DMS53 (cell line): ENCODE data around the gene NECTIN4.
"Not testable (repeated sequence)": the region's sequence is repeated elsewhere in the genome, so short reads cannot be mapped to it uniquely, and the experiment has no call there.

Experiments used
- DNase-seq: peaks from one replicate; lab custom pipeline; 2025; lab: John Stamatoyannopoulos, UW

NECTIN4 gene

DNA sequence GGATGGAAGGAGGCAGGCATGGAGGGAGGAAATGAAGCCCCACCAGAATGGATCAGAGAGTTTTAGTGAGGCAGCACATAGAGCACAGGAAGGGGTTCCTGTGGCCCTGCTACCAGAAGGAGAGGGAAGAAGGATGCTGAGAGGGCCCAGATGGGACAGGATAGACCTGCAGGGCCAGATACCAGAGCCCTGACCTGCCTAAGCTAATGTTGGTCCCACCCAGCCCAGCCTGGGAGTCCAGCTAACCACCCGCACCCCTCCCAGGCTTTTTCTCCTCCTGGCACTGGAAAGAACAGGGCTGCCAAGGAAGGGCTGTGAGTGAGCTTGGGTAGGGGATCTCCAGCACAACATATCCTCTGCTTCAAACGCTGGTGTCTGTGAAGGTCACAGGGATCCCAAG lies 6.9 kb downstream of the NECTIN4 start:
- no peak for DNase-seq

- DNase-seq: no peak
Measured at GRCh38 chr1:161081519-161081918, 7.8 kb downstream of the NECTIN4 start.

DNA sequence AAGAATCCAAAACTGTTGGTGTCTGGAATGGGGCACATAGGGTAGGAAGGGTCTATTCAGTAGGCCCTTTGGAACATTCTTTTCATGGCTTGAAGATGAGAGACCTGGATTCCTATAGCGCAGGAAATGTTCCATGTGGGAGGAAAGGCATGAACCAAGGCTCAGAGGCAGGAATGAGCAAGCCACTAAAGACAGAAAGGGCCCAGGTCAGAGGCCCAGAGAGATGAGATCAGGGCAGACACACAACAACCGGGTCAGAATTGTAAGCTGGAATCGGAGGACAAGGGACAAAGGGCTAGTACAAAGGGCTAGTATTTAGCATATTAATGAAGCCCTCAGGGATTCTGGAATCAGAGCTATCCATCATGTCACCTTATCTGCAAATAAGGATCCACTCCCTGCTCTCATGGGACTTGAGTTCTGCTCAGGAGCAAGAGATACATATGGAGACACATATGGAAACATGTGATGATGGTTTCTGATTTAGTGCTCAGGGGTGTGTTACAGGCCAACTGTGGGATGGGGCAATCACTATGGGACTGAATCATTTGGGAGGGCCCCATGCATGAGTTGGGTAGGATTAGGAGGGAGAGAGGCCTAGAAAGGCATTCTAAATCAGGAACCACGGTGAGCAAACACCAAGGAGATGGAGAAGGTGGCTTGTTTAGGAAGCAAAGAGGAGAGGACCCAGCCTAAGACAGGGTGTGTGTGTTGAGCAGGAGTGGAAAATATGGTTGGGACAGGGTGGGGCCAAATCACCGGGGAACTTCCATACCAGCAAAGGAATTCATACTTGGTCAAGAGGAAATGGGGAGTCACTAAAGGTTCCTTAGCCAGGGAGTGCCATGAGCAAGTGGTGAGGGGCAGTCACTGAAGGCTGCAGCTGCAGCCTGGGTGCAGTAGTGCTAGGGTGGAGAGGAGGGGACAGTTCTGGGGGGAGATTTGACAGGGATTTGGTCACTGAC lies 8.6 kb downstream of the NECTIN4 start:
- DNase-seq: no peak

DNA sequence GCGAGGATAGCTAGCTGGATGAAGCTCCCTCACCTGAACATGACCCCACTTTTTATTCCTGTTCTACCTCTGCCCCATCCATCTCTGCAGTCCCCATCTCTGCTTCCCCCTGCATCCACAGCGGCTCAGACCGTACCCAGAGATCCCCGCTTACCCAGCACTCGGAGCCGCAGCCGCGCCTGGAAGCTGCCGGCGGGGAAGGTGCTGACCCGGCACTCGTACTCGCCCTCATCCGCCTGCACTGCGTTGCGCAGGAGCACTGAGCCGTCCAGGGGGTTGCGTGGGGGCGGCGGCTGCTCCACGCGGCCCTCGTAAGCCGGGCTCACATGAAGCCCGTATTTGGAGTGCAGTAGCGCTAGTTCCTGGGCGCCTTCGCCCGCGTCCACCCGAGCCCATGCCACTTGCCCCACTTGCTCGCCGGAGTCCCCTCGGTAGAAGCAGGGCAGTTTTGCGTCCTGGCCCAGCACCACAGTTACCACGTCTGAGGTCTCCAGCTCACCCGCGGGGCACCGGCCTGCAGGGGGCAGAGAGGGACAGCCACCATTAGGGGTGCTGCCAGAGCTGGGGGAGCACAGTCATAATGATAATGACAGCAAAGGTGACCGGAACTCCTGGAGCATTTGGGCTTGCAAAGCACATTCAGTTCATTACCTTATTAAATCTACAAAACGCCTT lies 9.8 kb downstream of the NECTIN4 start:
- no peak for DNase-seq

- DNase-seq: no peak
Measured at GRCh38 chr1:161077426-161077825, 11.9 kb downstream of the NECTIN4 start.

DNA sequence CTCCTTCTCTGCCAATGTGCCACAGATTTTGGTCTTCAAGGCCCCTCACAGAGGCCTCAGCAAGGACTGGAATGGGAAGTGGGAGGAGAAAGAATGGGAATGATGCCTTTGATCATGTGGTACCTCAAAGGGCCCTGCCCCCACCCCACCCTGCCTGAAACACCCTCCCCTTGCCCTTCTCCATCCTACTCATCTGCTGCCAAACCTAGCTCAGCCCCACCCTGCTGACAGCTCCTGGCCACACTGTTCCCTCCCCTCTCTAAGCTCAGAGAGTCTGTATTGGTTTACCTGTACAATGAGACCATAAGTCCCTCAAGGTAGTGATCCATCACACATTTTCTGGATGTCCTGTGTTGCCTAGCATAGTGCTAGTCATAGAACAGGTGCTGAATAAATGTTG lies 12.9 kb downstream of the NECTIN4 start:
- no peak for DNase-seq

DNA sequence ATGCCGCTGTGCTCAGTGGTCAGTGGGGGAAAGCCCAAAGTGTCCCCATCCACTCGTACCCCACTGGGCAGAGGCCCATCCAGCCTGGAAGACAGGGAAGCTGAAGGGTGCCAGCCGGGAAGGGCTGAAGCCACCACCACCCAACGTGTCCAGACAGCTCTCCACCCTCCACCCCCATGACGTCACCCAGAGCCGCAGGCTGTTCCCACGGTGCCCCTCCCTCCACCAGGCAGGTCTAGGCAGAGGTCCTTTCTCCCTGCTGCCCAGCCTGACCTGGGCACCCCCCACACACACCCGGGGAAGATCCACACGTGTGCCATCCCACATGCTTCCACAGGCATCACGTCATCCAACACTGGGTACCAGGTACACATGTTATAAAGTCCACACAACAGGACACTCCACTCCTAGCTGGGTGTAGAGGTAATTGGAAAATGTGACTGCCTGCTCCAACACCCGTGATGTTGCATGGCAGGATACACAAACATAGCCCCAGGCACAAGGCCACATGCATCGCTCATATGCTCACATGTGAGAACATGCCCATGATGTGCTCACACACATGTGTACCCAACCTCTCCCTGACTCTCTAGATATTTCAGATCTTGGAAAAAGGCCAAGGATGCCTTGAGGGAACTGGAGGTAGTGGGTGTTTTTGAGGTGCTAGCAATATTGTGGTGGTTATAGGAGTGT lies 14.5 kb downstream of the NECTIN4 start:
- no peak for DNase-seq

- peak; percentile 25 for DNase-seq
Measured at GRCh38 chr1:161073474-161074121, 15.8 kb downstream of the NECTIN4 start.

- DNase-seq: no peak
Measured at GRCh38 chr1:161072751-161073449, 16.5 kb downstream of the NECTIN4 start.

- peak; percentile 82 for DNase-seq
Measured at GRCh38 chr1:161071886-161072371, 17.4 kb downstream of the NECTIN4 start.

- DNase-seq: no peak
Measured at GRCh38 chr1:161070761-161071160, 18.6 kb downstream of the NECTIN4 start.

- no peak for DNase-seq
Measured at GRCh38 chr1:161069731-161070270, 19.6 kb downstream of the NECTIN4 start, which contains the start of gene ARHGAP30. ARHGAP30 (minus strand) TSS chr1:161069891; CDS start chr1:161069624, 267 bp downstream.

- DNase-seq: no peak
Measured at GRCh38 chr1:161069241-161069640, 20.1 kb downstream of the NECTIN4 start.

- no peak for DNase-seq
Measured at GRCh38 chr1:161068306-161069234, 20.8 kb downstream of the NECTIN4 start.

- no peak for DNase-seq
Measured at GRCh38 chr1:161066694-161067093, 22.7 kb downstream of the NECTIN4 start.

- DNase-seq: not testable (repeated sequence)
Measured at GRCh38 chr1:161065681-161066080, 23.7 kb downstream of the NECTIN4 start.

GRCh38 chr1:161063936-161064335 lies 25.4 kb downstream of the NECTIN4 start:
- DNase-seq: not testable (repeated sequence)

DNA sequence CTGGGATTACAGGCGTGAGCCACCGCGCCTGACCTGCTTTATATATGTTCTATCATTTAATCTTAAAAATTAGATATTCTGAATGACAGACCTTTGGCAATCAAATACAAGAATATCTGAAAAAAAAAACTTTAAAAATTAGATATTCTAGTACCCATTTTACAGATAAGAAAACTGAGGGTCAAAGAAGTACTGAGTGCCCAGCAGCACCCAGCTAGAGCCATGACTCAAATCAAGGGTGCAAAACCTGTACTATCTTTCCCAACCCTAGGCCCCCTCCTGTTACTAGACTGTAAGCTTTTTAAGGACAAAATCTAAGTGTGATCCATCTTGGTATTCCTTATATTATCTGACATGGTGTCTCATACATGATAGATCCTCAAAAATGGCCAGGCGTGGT lies 27.9 kb downstream of the NECTIN4 start:
- no peak for DNase-seq

DNA sequence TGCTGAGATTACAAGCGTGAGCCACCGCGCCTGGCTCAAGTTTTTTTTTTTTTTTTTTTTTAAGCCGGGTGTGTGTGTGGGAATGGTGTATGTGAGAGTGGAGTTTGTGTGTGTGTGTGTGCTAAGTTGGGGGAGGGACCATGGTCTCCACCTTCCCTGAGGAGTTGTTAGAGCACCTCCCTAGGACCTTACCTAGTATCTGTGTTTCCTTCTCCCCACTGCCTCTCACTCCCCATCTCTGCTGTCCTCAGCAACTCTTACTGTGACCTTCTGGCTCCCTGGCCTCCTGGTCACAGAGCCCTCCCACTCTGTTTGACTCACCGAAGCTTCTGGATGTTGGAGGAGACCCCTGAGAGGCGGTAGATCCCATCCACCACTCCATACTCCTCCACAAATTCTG lies 30.1 kb downstream of the NECTIN4 start:
- no peak for DNase-seq

GRCh38 chr1:161054805-161055204 lies 34.6 kb downstream of the NECTIN4 start:
- DNase-seq: no peak
